ENCODE measurements around the gene C12orf42. TPM values are rescaled to one million over a fixed set of nuclear protein-coding genes. Genes with fewer than 3 reads are reported as not detected.

C12orf42 gene
- total RNA-seq, 1 experiment from 2014 or later: 0.37 TPM

GRCh38 chr12:103326190-103326589 lies 169.6 kb downstream of the C12orf42 start:
- peak; percentile 84 for ATAC-seq
- DNase-seq (ENCODE audit: low spot score): peak; percentile 23
- no peak overlapping the region for H3K27ac Mint-ChIP-seq
- TF ChIP-seq CTCF (IDR thresholded peaks at IDR 0.05) (peak; percentile 61), MAX (CRISPR knock-in tag; IDR thresholded peaks at IDR 0.05) (no peak)
- no peaks in the 10 kb centered on the region for H3K36me3 Mint-ChIP-seq
- no peaks in the 10 kb centered on the region for H3K27me3 Mint-ChIP-seq (ENCODE audit: low read depth)
- ChIA-PET POLR2A (no interaction called here), CTCF (interaction anchor here (0.7 to 1.5 kb wide), 5 partner anchors 35 to 443 kb away, joined by 3 to 5 read pairs (median 4); no protein-coding TSS in a partner anchor)
- no peaks in the 10 kb centered on the region for H3K4me1 Mint-ChIP-seq
- H3K9me3 Mint-ChIP-seq: peaks cover 3% of the 10 kb centered on the region; the same call in 1 of the 2 replicates
- no peak overlapping the region for H3K4me3 Mint-ChIP-seq

GRCh38 chr12:103318566-103318965 lies 177.2 kb downstream of the C12orf42 start:
- ChIA-PET POLR2A (no interaction called here), CTCF (no interaction called here)
- TF ChIP-seq ZBTB43 (CRISPR knock-in tag; IDR thresholded peaks at IDR 0.05): no peak
- no peak for TF ChIP-seq CREB1 (CRISPR knock-in tag; IDR thresholded peaks at IDR 0.05)
- no peak for TF ChIP-seq GTF2I (CRISPR knock-in tag; conservative IDR thresholded peaks at IDR 0.05)
- TF ChIP-seq NFYB (CRISPR knock-in tag; conservative IDR thresholded peaks at IDR 0.05; ENCODE audit: low read depth): no peak
- no peak for TF ChIP-seq KAT7 (CRISPR knock-in tag; IDR thresholded peaks at IDR 0.05; ENCODE audit: borderline replicate concordance)
- TF ChIP-seq HMGA2 (CRISPR knock-in tag; IDR thresholded peaks at IDR 0.05): no peak
- TF ChIP-seq HMGXB4 (CRISPR knock-in tag; IDR thresholded peaks at IDR 0.05): no peak
- no peak for TF ChIP-seq RORB (CRISPR knock-in tag; IDR thresholded peaks at IDR 0.05)
- TF ChIP-seq FOXP1 (CRISPR knock-in tag; IDR thresholded peaks at IDR 0.05; ENCODE audit: borderline replicate concordance): no peak
- TF ChIP-seq ELF4 (CRISPR knock-in tag; IDR thresholded peaks at IDR 0.05; ENCODE audit: low read depth): no peak
- TF ChIP-seq NR3C1 (CRISPR knock-in tag; conservative IDR thresholded peaks at IDR 0.05; ENCODE audit: low read depth): no peak
- TF ChIP-seq JAZF1 (CRISPR knock-in tag; IDR thresholded peaks at IDR 0.05): no peak
- no peak for TF ChIP-seq ZNF512 (CRISPR knock-in tag; IDR thresholded peaks at IDR 0.05; ENCODE audit: borderline replicate concordance)
- TF ChIP-seq CTCF (IDR thresholded peaks at IDR 0.05): no peak
- no peak for TF ChIP-seq SMAD3 (CRISPR knock-in tag; IDR thresholded peaks at IDR 0.05; ENCODE audit: borderline replicate concordance)
- TF ChIP-seq PRRX2 (CRISPR knock-in tag; IDR thresholded peaks at IDR 0.05): no peak
- TF ChIP-seq ZNF423 (CRISPR knock-in tag; IDR thresholded peaks at IDR 0.05): no peak
- no peak for TF ChIP-seq GABPB1 (CRISPR knock-in tag; IDR thresholded peaks at IDR 0.05)
- DNase-seq (ENCODE audit: low spot score): no peak
- Mint-ChIP-seq H3K27me3 (ENCODE audit: low read depth) (no peaks in the 10 kb centered on the region), H3K27ac (no peak overlapping the region), H3K9me3 (peaks cover 8% of the 10 kb centered on the region), H3K4me1 (peaks cover 3% of the 10 kb centered on the region; the same call in 1 of the 2 replicates), H3K36me3 (no peaks in the 10 kb centered on the region), H3K4me3 (no peak overlapping the region)
- ATAC-seq: no peak
